ENCODE results near the gene PCDH15. TPM values are rescaled to one million over a fixed set of nuclear protein-coding genes. Genes with fewer than 3 reads are reported as not detected.

Gene PCDH15
- total RNA-seq, 1 experiment from 2014 or later = not detected

DNA sequence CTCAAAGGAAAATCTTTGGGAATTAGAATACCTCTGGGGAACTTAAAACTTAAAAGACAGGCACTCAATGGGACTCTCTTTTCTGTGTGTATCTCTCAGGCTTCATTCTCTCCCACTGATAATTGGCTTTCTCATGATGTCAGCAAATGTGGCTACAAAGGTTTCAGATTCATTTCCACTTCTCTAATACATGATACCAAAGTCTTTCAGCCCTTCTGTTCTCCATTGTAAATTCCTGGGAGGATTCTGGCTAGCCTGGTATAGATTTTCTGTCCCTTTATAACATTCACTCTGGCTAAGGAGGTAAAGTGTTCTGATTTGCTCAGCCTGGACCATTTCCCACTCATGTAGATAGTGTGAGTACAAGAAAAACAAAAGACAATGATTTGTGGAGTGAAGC is 606.2 kb downstream of the PCDH15 start:
- H3K9me3 ChIP-seq (replicated peaks) = no peaks in the 10 kb centered on the region
- no peaks in the 10 kb centered on the region for H3K27me3 ChIP-seq (replicated peaks)
- no peak overlapping the region for H3K27ac ChIP-seq
- no peaks in the 10 kb centered on the region for H3K36me3 ChIP-seq
- no peak for DNase-seq (ENCODE audit: low read depth in 1 of 2, low spot score in 2 of 2)
- H3K4me1 ChIP-seq (replicated peaks) = no peaks in the 10 kb centered on the region
- no peak overlapping the region for H3K4me3 ChIP-seq

DNA sequence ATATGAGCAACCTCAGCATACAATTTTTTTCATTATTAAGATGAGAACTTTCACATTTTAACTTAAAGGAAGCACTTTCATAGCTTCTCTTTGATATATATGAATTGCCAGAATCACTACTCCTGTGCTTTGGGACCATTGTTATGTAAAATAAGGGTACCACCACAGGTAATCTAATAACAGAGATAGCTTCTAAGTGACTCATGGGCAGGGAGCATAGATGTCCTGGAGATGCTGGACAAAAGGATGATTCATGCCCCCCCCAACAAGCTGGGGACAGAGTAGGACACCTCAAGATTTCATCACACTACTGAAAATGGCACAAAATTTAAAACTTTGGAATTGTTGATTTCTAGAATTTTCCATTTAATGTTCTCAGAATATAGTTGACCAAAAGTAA is 641.1 kb downstream of the PCDH15 start:
- DNase-seq (ENCODE audit: low read depth in 1 of 2, low spot score in 2 of 2) = no peak

DNA sequence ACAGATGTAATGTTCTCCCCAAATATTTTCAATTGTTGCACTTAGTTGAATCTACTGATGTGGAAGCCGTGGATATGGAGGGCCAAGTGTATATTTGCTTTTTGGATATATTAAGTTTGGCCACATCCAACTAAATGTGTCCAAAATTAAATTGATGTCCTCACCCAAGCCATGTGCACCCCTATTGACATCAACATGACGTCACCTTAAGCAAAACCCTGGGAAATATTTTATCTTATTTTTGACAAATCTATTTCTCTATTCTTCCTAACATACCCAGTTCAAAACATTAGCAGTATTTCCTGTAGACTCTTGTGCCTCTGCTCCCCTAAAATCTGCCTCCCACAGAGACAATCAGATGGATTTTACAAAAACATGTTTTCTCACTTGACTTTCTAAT is 652.5 kb downstream of the PCDH15 start:
- Histone ChIP-seq H3K4me1 (replicated peaks) (no peaks in the 10 kb centered on the region), H3K9me3 (replicated peaks) (no peaks in the 10 kb centered on the region), H3K4me3 (no peak overlapping the region), H3K36me3 (no peaks in the 10 kb centered on the region), H3K27ac (no peak overlapping the region), H3K27me3 (replicated peaks) (no peaks in the 10 kb centered on the region)
- no peak for DNase-seq (ENCODE audit: low read depth in 1 of 2, low spot score in 2 of 2)

More for the DNA sequence above, 641.1 kb downstream of the PCDH15 start:
- no peak overlapping the region for H3K4me3 ChIP-seq
- no peaks in the 10 kb centered on the region for H3K4me1 ChIP-seq (replicated peaks)
- no peak overlapping the region for H3K27ac ChIP-seq
- no peaks in the 10 kb centered on the region for H3K36me3 ChIP-seq
- H3K9me3 ChIP-seq (replicated peaks) = peaks cover 5% of the 10 kb centered on the region; the same call in 1 of the 2 replicates
- H3K27me3 ChIP-seq (replicated peaks) = no peaks in the 10 kb centered on the region

DNA sequence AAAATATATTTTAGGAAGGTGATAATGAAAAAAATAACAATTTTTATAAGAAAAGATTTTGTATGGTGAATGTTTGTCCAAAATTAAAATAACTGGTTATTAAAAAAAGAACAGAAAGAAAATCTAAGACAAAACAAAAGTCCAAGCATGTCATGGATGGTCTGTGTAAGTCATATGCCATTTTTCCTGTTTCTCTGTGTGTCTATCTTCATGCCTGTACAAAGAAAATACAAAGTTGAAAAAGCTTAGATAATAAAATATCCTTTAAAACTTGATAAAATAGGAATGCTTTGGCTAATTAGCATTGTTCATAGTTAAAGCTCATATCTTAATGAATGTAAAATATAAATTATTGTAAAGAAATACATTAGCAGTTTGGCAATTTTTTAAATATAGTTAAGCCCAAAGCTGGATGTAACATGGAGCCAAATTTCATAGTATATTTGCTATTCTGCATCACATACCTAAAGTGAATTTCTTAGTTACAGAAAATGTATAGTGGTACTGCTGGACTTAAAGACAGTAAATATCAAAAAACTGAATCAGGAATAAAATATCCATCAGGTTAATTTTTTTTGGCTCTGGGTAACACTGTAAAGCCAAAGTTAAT is 661.1 kb downstream of the PCDH15 start:
- Histone ChIP-seq H3K27ac (no peak overlapping the region), H3K9me3 (replicated peaks) (peaks cover 3% of the 10 kb centered on the region), H3K27me3 (replicated peaks) (no peaks in the 10 kb centered on the region), H3K36me3 (no peaks in the 10 kb centered on the region), H3K4me1 (replicated peaks) (no peaks in the 10 kb centered on the region), H3K4me3 (no peak overlapping the region)
- DNase-seq (ENCODE audit: low read depth in 1 of 2, low spot score in 2 of 2) = peak in 1 of 2 experiments; percentile 1

DNA sequence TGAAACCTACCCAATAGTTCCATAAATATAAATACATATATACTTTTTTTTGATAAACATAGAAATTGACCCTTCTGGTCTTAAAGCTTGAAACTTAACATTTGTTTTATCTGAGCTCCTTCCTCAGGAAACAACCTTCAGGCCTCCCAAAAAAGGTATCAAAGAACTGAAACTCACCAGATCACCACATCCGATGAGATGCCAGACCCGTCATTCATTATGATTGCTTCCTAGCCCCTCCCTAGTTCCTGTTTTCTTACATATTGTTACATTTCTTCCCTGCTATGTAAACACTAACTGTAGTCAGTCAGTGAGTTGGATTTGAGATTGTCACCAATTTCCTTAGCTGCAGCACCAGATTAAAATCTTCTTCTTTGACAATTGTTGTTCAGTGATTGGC is 663.6 kb downstream of the PCDH15 start:
- no peaks in the 10 kb centered on the region for H3K4me1 ChIP-seq (replicated peaks)
- DNase-seq (ENCODE audit: low read depth in 1 of 2, low spot score in 2 of 2) = no peak
- no peak overlapping the region for H3K4me3 ChIP-seq
- H3K27me3 ChIP-seq (replicated peaks) = no peaks in the 10 kb centered on the region
- no peaks in the 10 kb centered on the region for H3K36me3 ChIP-seq
- H3K9me3 ChIP-seq (replicated peaks) = peaks cover 4% of the 10 kb centered on the region
- no peak overlapping the region for H3K27ac ChIP-seq

DNA sequence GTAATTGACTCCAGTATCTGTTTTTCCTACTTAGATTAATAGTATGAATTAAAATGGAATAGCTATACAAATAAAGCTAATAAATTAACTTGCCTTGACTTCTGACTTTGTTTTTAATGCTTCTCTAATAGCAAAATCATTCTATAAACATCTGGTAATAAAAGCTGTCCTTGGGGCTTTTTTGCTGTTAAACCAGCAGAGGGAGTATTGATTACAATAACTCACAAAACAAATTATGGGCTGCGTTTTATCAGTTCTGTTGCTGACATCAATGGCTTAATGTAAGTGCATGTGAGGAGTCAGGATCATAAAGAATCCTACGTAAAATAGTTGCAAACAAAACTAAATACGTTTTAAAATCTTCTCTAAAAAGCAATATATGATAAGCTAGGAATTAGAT is 667.8 kb downstream of the PCDH15 start:
- H3K27ac ChIP-seq = no peak overlapping the region
- H3K4me1 ChIP-seq (replicated peaks) = no peaks in the 10 kb centered on the region
- peaks cover 11% of the 10 kb centered on the region; the same call in 1 of the 2 replicates for H3K9me3 ChIP-seq (replicated peaks)
- no peak for DNase-seq (ENCODE audit: low read depth in 1 of 2, low spot score in 2 of 2)
- no peaks in the 10 kb centered on the region for H3K27me3 ChIP-seq (replicated peaks)
- no peak overlapping the region for H3K4me3 ChIP-seq
- H3K36me3 ChIP-seq = no peaks in the 10 kb centered on the region

DNA sequence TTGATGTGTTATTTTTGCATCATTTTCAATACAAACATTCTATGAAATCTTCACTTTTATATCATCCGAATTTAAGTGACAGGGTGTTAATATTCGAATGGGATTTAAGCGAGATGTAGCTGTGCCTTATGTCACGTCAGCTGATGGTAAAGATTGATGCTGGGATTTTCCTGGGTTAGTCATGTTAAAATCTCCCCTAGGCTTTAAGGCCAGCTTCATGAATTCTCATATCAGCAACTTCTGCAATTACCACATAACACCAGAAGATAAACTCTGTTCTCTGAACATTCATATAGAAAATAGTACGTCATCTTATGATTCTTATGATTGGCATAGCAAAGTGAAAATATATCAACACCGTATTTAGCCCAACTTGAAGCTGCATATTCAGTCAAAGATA is 669.2 kb downstream of the PCDH15 start:
- H3K4me3 ChIP-seq = no peak overlapping the region
- DNase-seq (ENCODE audit: low read depth in 1 of 2, low spot score in 2 of 2) = no peak
- H3K36me3 ChIP-seq = no peaks in the 10 kb centered on the region
- H3K27me3 ChIP-seq (replicated peaks) = no peaks in the 10 kb centered on the region
- no peak overlapping the region for H3K27ac ChIP-seq
- H3K9me3 ChIP-seq (replicated peaks) = 0 out of 2 replicates have a peak, but pooled peaks cover 8% of the 10 kb centered on the region
- H3K4me1 ChIP-seq (replicated peaks) = no peaks in the 10 kb centered on the region

DNA sequence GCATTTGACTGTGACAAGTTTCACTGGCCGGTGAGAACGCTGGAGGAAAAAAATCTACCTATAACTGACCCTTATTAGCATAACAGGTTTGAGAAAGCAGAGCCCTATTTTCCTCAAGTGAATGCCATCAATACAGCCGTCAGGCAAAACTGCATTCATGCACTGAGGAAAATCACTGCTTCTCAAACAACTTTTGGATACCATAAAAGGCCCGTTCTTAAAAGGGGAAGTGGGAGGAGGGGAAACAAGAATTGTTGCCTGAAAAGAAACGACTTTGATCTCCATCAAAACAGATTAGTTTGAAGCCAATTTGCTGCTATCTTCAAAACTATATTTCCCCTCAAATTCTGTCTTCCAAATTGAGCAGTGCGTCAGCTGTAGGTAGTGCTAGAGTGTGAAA is 670.6 kb downstream of the PCDH15 start:
- Histone ChIP-seq H3K36me3 (no peaks in the 10 kb centered on the region), H3K4me1 (replicated peaks) (no peaks in the 10 kb centered on the region), H3K27ac (no peak overlapping the region), H3K27me3 (replicated peaks) (no peaks in the 10 kb centered on the region), H3K4me3 (no peak overlapping the region), H3K9me3 (replicated peaks) (0 out of 2 replicates have a peak, but pooled peaks cover 8% of the 10 kb centered on the region)
- DNase-seq (ENCODE audit: low read depth in 1 of 2, low spot score in 2 of 2) = no peak

DNA sequence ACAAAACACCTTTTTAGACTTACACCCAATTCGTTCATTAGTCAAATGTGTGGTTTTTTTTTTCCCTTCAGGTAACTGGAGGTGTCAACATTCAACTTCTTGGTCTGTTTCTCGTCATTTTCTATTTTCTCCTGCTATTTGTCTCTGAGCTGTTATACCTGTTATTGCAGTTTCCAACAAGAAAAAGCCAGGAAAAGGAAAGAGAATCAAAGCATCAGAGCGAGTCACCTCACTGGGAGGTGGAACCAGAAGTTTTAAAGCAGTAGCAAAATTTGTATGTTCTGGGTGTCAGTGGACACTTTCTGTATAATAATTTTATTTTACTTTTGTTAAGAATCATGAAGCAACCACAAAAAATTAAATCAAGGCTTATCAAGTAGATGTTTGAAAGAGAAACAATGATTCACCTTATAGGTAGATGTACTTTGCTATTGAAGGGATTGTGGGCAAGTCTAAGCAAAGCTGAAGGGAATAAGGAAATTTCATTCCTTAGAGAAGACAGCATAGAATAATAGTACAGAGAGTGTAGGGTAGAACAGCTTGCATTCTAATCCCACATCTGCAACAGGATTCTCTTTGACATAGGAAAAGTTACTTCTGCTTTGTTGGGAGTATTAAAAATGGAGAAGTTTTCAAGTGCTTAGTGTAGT is 675.8 kb downstream of the PCDH15 start:
- no peaks in the 10 kb centered on the region for H3K27me3 ChIP-seq (replicated peaks)
- H3K9me3 ChIP-seq (replicated peaks) = no peaks in the 10 kb centered on the region
- H3K27ac ChIP-seq = no peak overlapping the region
- DNase-seq (ENCODE audit: low read depth in 1 of 2, low spot score in 2 of 2) = no peak
- H3K36me3 ChIP-seq = no peaks in the 10 kb centered on the region
- no peak overlapping the region for H3K4me3 ChIP-seq
- H3K4me1 ChIP-seq (replicated peaks) = no peaks in the 10 kb centered on the region

DNA sequence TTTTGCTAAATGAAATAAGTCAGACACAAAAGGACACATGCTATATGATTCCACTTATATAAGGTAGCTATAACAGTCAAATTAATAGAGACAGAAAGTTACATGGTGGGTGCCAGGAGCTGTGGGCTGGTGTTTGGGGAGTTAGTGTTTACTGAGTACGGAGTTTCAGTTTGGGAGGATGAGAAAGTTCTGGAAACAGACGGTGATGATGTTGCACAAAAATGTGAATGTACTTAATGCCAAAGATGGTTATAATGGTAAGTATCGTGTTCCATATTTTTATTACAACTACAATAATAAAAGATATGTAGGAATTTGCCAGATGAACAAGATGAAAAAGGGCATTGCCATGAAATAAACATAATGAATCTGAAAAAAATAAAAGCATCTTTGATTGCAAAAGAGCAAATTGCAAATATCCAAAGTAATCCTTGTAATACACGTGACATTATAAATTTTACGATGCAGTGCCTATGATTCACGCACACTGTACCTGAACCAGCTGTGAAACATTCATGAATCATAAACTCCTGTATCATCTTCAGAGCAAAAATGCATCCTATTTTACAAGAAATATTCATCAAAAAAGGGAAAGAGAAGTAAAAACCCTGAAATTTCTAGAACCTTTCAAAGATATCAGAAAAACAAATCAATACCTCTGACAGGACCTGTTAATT is 676.7 kb downstream of the PCDH15 start:
- Histone ChIP-seq H3K4me1 (replicated peaks) (no peaks in the 10 kb centered on the region), H3K27ac (no peak overlapping the region), H3K9me3 (replicated peaks) (no peaks in the 10 kb centered on the region), H3K36me3 (no peaks in the 10 kb centered on the region), H3K27me3 (replicated peaks) (no peaks in the 10 kb centered on the region), H3K4me3 (no peak overlapping the region)
- no peak for DNase-seq (ENCODE audit: low read depth in 1 of 2, low spot score in 2 of 2)

DNA sequence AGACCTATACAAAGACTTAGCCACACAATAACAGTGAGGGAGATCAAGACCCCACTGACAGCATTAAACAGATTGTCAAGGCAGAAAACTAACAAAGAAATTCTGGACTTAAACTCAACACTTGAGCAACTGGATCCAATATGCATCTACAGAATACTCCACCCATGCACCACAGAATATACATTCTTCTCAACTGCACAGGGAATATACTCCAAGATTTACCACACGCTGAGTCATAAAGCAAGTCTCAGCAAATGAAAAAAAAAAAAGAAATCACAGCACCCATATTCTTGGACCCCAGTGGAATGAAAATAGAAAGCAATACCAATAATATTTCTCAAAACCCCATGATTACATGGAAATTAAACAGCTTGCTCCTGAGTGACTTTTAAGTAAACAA is 680.2 kb downstream of the PCDH15 start:
- H3K4me3 ChIP-seq = no peak overlapping the region

DNA sequence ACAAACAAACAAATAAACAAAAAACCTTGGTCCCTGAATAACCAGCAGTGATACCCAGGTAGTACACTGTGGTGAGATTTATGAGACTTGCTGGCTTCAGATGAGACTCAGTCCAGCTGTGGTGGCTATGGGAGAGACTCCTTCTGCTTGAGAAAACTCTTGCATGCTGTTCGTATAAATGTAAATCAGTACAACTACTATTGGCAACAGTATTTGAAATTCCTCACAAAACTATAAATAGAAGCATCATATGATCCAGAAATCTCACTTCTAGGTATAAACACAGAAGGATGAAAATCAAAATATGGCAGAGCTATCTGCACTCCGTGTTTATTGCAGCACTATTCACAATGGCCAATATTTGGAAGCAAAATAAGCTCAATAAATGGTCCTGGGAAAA is 692.1 kb downstream of the PCDH15 start:
- Histone ChIP-seq H3K27me3 (replicated peaks) (no peaks in the 10 kb centered on the region), H3K4me3 (no peak overlapping the region), H3K4me1 (replicated peaks) (no peaks in the 10 kb centered on the region), H3K9me3 (replicated peaks) (peaks cover 10% of the 10 kb centered on the region), H3K27ac (no peak overlapping the region), H3K36me3 (no peaks in the 10 kb centered on the region)
- no peak for DNase-seq (ENCODE audit: low read depth in 1 of 2, low spot score in 2 of 2)

More for the DNA sequence above, 680.2 kb downstream of the PCDH15 start:
- Histone ChIP-seq H3K36me3 (no peaks in the 10 kb centered on the region), H3K9me3 (replicated peaks) (0 out of 2 replicates have a peak, but pooled peaks cover 3% of the 10 kb centered on the region), H3K4me1 (replicated peaks) (no peaks in the 10 kb centered on the region), H3K27me3 (replicated peaks) (no peaks in the 10 kb centered on the region), H3K27ac (no peak overlapping the region)
- no peak for DNase-seq (ENCODE audit: low read depth in 1 of 2, low spot score in 2 of 2)

DNA sequence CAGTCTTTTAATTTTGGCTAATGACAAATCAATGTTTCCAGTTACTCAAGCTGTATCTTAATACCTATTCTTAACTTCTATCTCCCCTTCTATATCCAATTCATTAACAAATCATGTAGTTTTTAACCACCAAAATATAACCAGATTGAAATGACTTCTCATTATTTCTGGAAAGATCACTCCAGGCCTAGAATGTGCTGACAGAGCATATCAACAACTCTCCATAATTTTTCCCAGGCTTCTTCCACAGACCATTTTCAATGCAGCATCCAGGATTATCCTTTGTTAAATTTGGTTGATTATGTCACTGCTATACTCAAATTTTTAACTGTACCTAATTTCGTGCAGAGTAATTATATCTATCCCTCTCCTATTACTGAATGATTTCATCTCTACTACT is 704.1 kb downstream of the PCDH15 start:
- Histone ChIP-seq H3K36me3 (no peaks in the 10 kb centered on the region), H3K27me3 (replicated peaks) (no peaks in the 10 kb centered on the region)
- no peak for DNase-seq (ENCODE audit: low read depth in 1 of 2, low spot score in 2 of 2)

DNA sequence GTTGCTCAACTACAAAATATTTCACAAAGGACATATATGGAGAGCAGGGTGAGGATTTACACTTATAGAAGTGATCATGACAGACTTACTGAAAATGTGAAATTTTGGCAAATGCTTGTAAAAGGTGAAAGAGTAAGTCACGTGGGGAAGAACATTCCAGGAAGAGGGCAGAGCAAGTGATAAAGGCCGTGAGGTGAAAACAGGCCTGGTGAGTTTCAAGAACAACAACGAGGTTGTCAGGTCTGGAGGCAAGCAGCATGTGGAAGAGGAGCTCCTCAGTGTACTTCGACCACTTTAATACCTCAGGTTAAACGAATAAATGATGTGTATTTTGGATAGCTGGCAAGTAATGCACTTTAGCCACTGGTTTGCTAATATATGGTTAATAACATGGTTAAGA is 706.7 kb downstream of the PCDH15 start:
- no peak for DNase-seq (ENCODE audit: low read depth in 1 of 2, low spot score in 2 of 2)
- Histone ChIP-seq H3K36me3 (no peaks in the 10 kb centered on the region), H3K9me3 (replicated peaks) (0 out of 2 replicates have a peak, but pooled peaks cover 6% of the 10 kb centered on the region), H3K4me1 (replicated peaks) (no peaks in the 10 kb centered on the region), H3K27ac (no peak overlapping the region), H3K27me3 (replicated peaks) (no peaks in the 10 kb centered on the region), H3K4me3 (no peak overlapping the region)

More for the DNA sequence above, 704.1 kb downstream of the PCDH15 start:
- Histone ChIP-seq H3K9me3 (replicated peaks) (0 out of 2 replicates have a peak, but pooled peaks cover 3% of the 10 kb centered on the region), H3K27ac (no peak overlapping the region), H3K4me3 (no peak overlapping the region), H3K4me1 (replicated peaks) (no peaks in the 10 kb centered on the region)

Measured in SJSA1 (cell line).